Keratinocyte (primary cell): Measurements from ENCODE around the gene CFAP43. TPM values are rescaled to one million over a fixed set of nuclear protein-coding genes. Genes with fewer than 3 reads are reported as not detected.

Experiments
- DNase-seq: peaks from one replicate; pipeline ENCODE4 v3.0.0-alpha.2; 2011; ENCODE audit warnings: low read depth, missing footprints, low spot score
- FAIRE-seq: peaks from 2 replicates; lab custom pipeline; 2011; peaks lifted over from hg19 to GRCh38; lab: Jason Lieb, UNC
- H2AFZ ChIP-seq: 2 replicates; pipeline ENCODE4 v1.6.0; 2012; ENCODE audit warnings: low read length, control low read depth, inconsistent platforms; ENCODE audit not compliant: control insufficient read depth
- H3K27ac ChIP-seq: 2 replicates; pipeline ENCODE4 v1.5.1; 2011; ENCODE audit warnings: low read length; ENCODE audit not compliant: control insufficient read depth, insufficient read depth
- H3K27me3 ChIP-seq: 3 replicates; pipeline ENCODE4 v1.6.0; 2011; ENCODE audit warnings: low read length; ENCODE audit not compliant: control insufficient read depth, insufficient read depth; ENCODE audit errors: extremely low read depth
- H3K36me3 ChIP-seq, 2 experiments: 2 replicates in 1 of 2; 3 replicates in 1 of 2; pipeline ENCODE4 v1.5.1; 2011; ENCODE audit warnings: low read length in 2 of 2, mild to moderate bottlenecking in 1 of 2; ENCODE audit not compliant: control insufficient read depth in 2 of 2, insufficient read depth in 2 of 2; ENCODE audit errors: extremely low read depth in 1 of 2
- H3K4me1 ChIP-seq: 3 replicates; pipeline ENCODE4 v1.5.1; 2011; ENCODE audit warnings: low read length; ENCODE audit not compliant: control insufficient read depth, insufficient read depth; ENCODE audit errors: extremely low read depth
- H3K4me2 ChIP-seq: 3 replicates; pipeline ENCODE4 v1.6.0; 2011; ENCODE audit warnings: low read depth, low read length; ENCODE audit not compliant: control insufficient read depth, insufficient read depth; ENCODE audit errors: extremely low read depth
- H3K4me3 ChIP-seq, 3 experiments: fragments of 200-600 bp in 1 of 3; sonication (generic) in 1 of 3; 2 replicates in 2 of 3; 3 replicates in 1 of 3; pipeline ENCODE4 v1.5.1; 2011 to 2016; ENCODE audit warnings: low read length in 3 of 3, mild to moderate bottlenecking in 3 of 3, control low read depth in 2 of 3, inconsistent platforms in 1 of 3, low read depth in 1 of 3, mixed read lengths in 1 of 3, mixed run types in 1 of 3, moderate library complexity in 1 of 3; ENCODE audit not compliant: control insufficient read depth in 2 of 3, insufficient read depth in 2 of 3; ENCODE audit errors: extremely low read depth in 1 of 3
- H3K79me2 ChIP-seq: 2 replicates; pipeline ENCODE4 v1.6.0; 2012; ENCODE audit warnings: low read length; ENCODE audit not compliant: control insufficient read depth, insufficient read depth
- H3K9ac ChIP-seq: 3 replicates; pipeline ENCODE4 v1.6.0; 2011; ENCODE audit warnings: low read length; ENCODE audit not compliant: control insufficient read depth, insufficient read depth; ENCODE audit errors: extremely low read depth
- H3K9me1 ChIP-seq: 3 replicates; pipeline ENCODE4 v1.6.0; 2011; ENCODE audit warnings: low read length; ENCODE audit not compliant: control insufficient read depth, insufficient read depth; ENCODE audit errors: extremely low read depth
- H3K9me3 ChIP-seq: 2 replicates; pipeline ENCODE4 v1.5.1; 2012; ENCODE audit warnings: low read depth, low read length; ENCODE audit not compliant: control insufficient read depth
- H4K20me1 ChIP-seq: 3 replicates; pipeline ENCODE4 v1.6.0; 2011; ENCODE audit warnings: low read length; ENCODE audit not compliant: control insufficient read depth, insufficient read depth; ENCODE audit errors: extremely low read depth
- CTCF ChIP-seq, 3 experiments: IDR thresholded peaks in 1 of 3; conservative IDR thresholded peaks in 1 of 3; optimal IDR thresholded peaks in 1 of 3; 2 replicates in 2 of 3; 3 replicates in 1 of 3; pipeline versions ENCODE3 to v1.5.1; 2011; ENCODE audit warnings: low read length in 3 of 3, mild to moderate bottlenecking in 3 of 3, moderate library complexity in 2 of 3, control low read depth in 1 of 3, inconsistent platforms in 1 of 3; ENCODE audit not compliant: insufficient read depth in 2 of 3; ENCODE audit errors: extremely low read depth in 1 of 3
- EZH2 ChIP-seq: IDR thresholded peaks from one replicate; pipeline ENCODE4 v1.6.1; 2012; ENCODE audit warnings: inconsistent platforms, mild to moderate bottlenecking, low read length, moderate library complexity
- dilution Hi-C: fragments of 300-500 bp; cut with MboI; formaldehyde crosslinking; loops from one replicate; pipeline ENCODE4 v1.7.0; 2020; ENCODE audit warnings: low sequenced_read_pairs; ENCODE audit not compliant: extremely low pct_ligation_motif_present
- polyA plus RNA-seq, 5 experiments: library from polyadenylated mRNA; depleted of rRNA in 3 of 5; stranded (reverse) in 3 of 5; stranded (forward) in 1 of 5; unstranded in 1 of 5; fragments of >200 nt; gene quantifications; 1 replicate in 1 of 5; 2 replicates in 3 of 5; 3 replicates in 1 of 5; pipeline versions ENCODE4 v1.2.1 to v1.2.3, GENCODE V29; 2011 to 2012; ENCODE audit warnings: missing spikeins in 2 of 5, low read depth in 1 of 5, low replicate concordance in 1 of 5

Gene CFAP43
- polyA plus RNA-seq, 1 donor (not counting 4 experiments of a cell fraction or from before 2014, with no cell fraction given), result 0.25 TPM

DNA sequence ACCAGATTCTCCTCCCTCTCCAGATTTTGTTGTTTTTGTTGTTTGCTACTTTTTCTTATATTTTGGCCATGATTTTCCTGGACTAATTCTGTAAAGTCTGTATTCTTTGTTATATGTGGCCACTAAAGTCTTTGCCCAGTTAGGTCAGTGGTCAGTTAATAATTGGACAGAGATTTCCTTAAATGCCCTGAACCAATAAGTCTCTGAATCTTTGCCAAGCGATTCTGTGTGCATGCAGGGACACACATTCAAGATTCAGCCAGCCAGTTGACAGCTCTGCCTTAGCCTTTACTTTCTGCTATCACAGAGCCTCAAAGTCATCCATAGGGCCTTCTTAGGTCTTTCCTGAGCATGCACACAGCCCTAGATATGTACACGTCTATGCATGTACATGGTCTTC is 135.5 kb downstream of the CFAP43 start:
- TF ChIP-seq CTCF (optimal IDR thresholded peaks at IDR 0.05 in 1 of 3, IDR thresholded peaks at IDR 0.05 in 1 of 3, conservative IDR thresholded peaks at IDR 0.05 in 1 of 3; ENCODE audit: extremely low read depth in 1 of 3, insufficient read depth in 2 of 3, low read length in 3 of 3) (no peak), EZH2 (no peak)
- FAIRE-seq, result peak; percentile 23
- H3K79me2 ChIP-seq, result no peaks in the 10 kb centered on the region
- H3K27ac ChIP-seq, result no peak overlapping the region
- H3K4me2 ChIP-seq, result no peak overlapping the region
- H3K36me3 ChIP-seq, result no peaks in the 10 kb centered on the region
- H3K9me1 ChIP-seq, result no peaks in the 10 kb centered on the region
- H4K20me1 ChIP-seq, result no peaks in the 10 kb centered on the region
- no peak overlapping the region for H3K9ac ChIP-seq
- H3K4me3 ChIP-seq, result no peak overlapping the region
- no peaks in the 10 kb centered on the region for H3K27me3 ChIP-seq
- dilution Hi-C loops, result no loop called here
- H3K9me3 ChIP-seq, result peaks cover 18% of the 10 kb centered on the region
- no peak for DNase-seq
- no peak overlapping the region for H2AFZ ChIP-seq
- peaks cover 34% of the 10 kb centered on the region for H3K4me1 ChIP-seq

GRCh38 chr10:104092749-104093148 is 139.4 kb downstream of the CFAP43 start:
- Histone ChIP-seq H2AFZ (no peak overlapping the region), H3K4me2 (peak overlapping the region; percentile 35), H3K4me1 (peaks cover 41% of the 10 kb centered on the region), H3K79me2 (no peaks in the 10 kb centered on the region), H3K9ac (peak overlapping the region; percentile 44), H3K9me1 (no peaks in the 10 kb centered on the region), H3K9me3 (peaks cover 18% of the 10 kb centered on the region), H3K4me3 (peak overlapping the region in 1 of 3 experiments; percentile 12), H3K36me3 (no peaks in the 10 kb centered on the region), H3K27ac (peak overlapping the region; percentile 90), H4K20me1 (no peaks in the 10 kb centered on the region), H3K27me3 (no peaks in the 10 kb centered on the region)
- dilution Hi-C loops, result no loop called here
- FAIRE-seq (peak; percentile 79), DNase-seq (peak; percentile 85)
- TF ChIP-seq EZH2 (no peak), CTCF (optimal IDR thresholded peaks at IDR 0.05 in 1 of 3, IDR thresholded peaks at IDR 0.05 in 1 of 3, conservative IDR thresholded peaks at IDR 0.05 in 1 of 3; ENCODE audit: extremely low read depth in 1 of 3, insufficient read depth in 2 of 3, low read length in 3 of 3) (no peak)
